Lower lobe of right lung (tissue), 2 donors: ENCODE results near the gene CRABP1. TPM values are rescaled to one million over a fixed set of nuclear protein-coding genes. Genes with fewer than 3 reads are reported as not detected.

Experiments
- ATAC-seq, 2 donors: fragments of 200-7000 bp; cut with Tn5 transposase; one replicate each; pipeline ENCODE4 v1.9.1; 2020 to 2022; ENCODE audit warnings: mild to moderate bottlenecking in 2 of 2, moderate library complexity in 2 of 2
- DNase-seq: peaks from one replicate; pipeline ENCODE4 v3.0.0-alpha.2; 2020
- H3K27ac ChIP-seq: fragments of 200-600 bp; one replicate; pipeline ENCODE4 v1.8.0; 2022
- H3K27me3 ChIP-seq: fragments of 200-600 bp; one replicate; pipeline ENCODE4 v1.8.0; 2022; ENCODE audit warnings: low read depth
- H3K36me3 ChIP-seq: fragments of 200-600 bp; one replicate; pipeline ENCODE4 v1.8.0; 2022; ENCODE audit warnings: mild to moderate bottlenecking
- H3K4me1 ChIP-seq: fragments of 200-600 bp; one replicate; pipeline ENCODE4 v1.8.0; 2022
- H3K4me3 ChIP-seq: fragments of 200-600 bp; one replicate; pipeline ENCODE4 v1.8.0; 2022; ENCODE audit warnings: mild to moderate bottlenecking
- H3K9me3 ChIP-seq: fragments of 200-600 bp; one replicate; pipeline ENCODE4 v1.8.0; 2022
- CTCF ChIP-seq: fragments of 200-600 bp; IDR thresholded peaks from one replicate; pipeline ENCODE4 v1.8.0; 2022; ENCODE audit warnings: antibody characterized with exemption, mild to moderate bottlenecking
- intact Hi-C: fragments of 100-400 bp; cut with DNase I; formaldehyde crosslinking; loops from one replicate; pipeline ENCODE4 v1.11.0; 2022
- total RNA-seq: library from RNA; stranded (reverse); fragmentation: NEBNext Ultra II Directional; extraction: Animal tissue kit (Norgen Biotek cat#: 25700); gene quantifications from one replicate; pipeline ENCODE4 v1.2.1, GENCODE V29; 2021
- donor health status: DM: no; HTN: yes; CAD: no; lungs with severe emphysema.

The CRABP1 gene
- total RNA-seq, 1 donor from 2014 or later = not detected

GRCh38 chr15:78382114-78382880 lies 42.1 kb downstream of the CRABP1 start:
- Histone ChIP-seq H3K9me3 (no peaks in the 10 kb centered on the region), H3K4me1 (no peaks in the 10 kb centered on the region), H3K36me3 (no peaks in the 10 kb centered on the region), H3K27me3 (peaks cover 2% of the 10 kb centered on the region), H3K4me3 (no peak overlapping the region), H3K27ac (no peak overlapping the region)
- intact Hi-C loops = no loop called here
- DNase-seq (no peak), ATAC-seq (no peak)
- TF ChIP-seq CTCF = no peak

GRCh38 chr15:78384651-78385050 lies 44.5 kb downstream of the CRABP1 start:
- H3K9me3 ChIP-seq = no peaks in the 10 kb centered on the region
- no peak overlapping the region for H3K4me3 ChIP-seq
- no peak for DNase-seq
- no peaks in the 10 kb centered on the region for H3K4me1 ChIP-seq
- H3K27me3 ChIP-seq = peaks cover 7% of the 10 kb centered on the region
- TF ChIP-seq CTCF = no peak
- no peak overlapping the region for H3K27ac ChIP-seq
- ATAC-seq = no peak
- H3K36me3 ChIP-seq = no peaks in the 10 kb centered on the region
- intact Hi-C loops = no loop called here

- no peak for DNase-seq
- Histone ChIP-seq H3K27ac (no peak overlapping the region), H3K27me3 (peaks cover 7% of the 10 kb centered on the region), H3K4me3 (no peak overlapping the region), H3K36me3 (no peaks in the 10 kb centered on the region), H3K9me3 (no peaks in the 10 kb centered on the region), H3K4me1 (no peaks in the 10 kb centered on the region)
- TF ChIP-seq CTCF = no peak
- intact Hi-C loops = no loop called here
- ATAC-seq = no peak
Observed at GRCh38 chr15:78387246-78388037, 47.3 kb downstream of the CRABP1 start.

GRCh38 chr15:78388865-78389264 lies 48.7 kb downstream of the CRABP1 start:
- intact Hi-C loops = no loop called here
- Histone ChIP-seq H3K27me3 (peaks cover 7% of the 10 kb centered on the region), H3K36me3 (no peaks in the 10 kb centered on the region), H3K9me3 (no peaks in the 10 kb centered on the region), H3K4me1 (no peaks in the 10 kb centered on the region), H3K4me3 (no peak overlapping the region), H3K27ac (no peak overlapping the region)
- no peak for ATAC-seq
- DNase-seq = no peak
- TF ChIP-seq CTCF = no peak

- intact Hi-C loops = no loop called here
- ATAC-seq (no peak), DNase-seq (no peak)
- no peak for TF ChIP-seq CTCF
- Histone ChIP-seq H3K36me3 (no peaks in the 10 kb centered on the region), H3K27ac (no peak overlapping the region), H3K4me1 (no peaks in the 10 kb centered on the region), H3K27me3 (peaks cover 7% of the 10 kb centered on the region), H3K4me3 (no peak overlapping the region), H3K9me3 (no peaks in the 10 kb centered on the region)
Observed at GRCh38 chr15:78389322-78389721, 49.2 kb downstream of the CRABP1 start.
